ENCODE data around the gene SP140L.

DNA sequence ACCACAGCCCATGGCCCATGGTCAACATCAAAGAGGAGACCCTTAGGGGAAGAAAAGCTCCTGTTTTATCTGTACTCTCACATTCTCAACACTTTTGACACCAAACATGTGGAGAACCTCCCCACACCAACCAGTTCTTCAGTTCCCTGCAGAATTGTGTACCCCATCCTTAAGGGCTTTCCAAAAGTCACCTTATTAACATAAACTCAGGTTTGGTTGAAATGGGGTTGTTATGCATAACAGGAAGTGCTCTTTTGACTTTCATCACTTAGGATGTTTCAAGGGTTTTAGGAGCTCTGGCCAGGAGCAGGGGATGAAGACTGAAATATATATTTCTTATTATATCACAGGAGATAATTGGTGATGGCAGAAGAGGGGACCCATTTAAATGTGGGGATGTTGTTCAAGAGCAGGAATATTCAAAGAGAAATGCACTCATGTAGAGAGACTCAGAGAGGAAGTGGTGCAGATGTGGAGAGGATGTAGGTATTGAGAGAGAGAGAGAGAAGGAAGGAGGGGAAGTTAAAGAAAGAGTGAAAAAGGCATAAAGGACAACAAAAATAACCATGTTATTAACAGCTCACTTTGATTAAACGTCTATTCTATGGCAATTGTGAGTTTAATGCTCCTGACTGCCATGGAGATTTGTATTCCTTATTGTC lies 35.2 kb downstream of the SP140L start:
- TF ChIP-seq, protein P1, sequence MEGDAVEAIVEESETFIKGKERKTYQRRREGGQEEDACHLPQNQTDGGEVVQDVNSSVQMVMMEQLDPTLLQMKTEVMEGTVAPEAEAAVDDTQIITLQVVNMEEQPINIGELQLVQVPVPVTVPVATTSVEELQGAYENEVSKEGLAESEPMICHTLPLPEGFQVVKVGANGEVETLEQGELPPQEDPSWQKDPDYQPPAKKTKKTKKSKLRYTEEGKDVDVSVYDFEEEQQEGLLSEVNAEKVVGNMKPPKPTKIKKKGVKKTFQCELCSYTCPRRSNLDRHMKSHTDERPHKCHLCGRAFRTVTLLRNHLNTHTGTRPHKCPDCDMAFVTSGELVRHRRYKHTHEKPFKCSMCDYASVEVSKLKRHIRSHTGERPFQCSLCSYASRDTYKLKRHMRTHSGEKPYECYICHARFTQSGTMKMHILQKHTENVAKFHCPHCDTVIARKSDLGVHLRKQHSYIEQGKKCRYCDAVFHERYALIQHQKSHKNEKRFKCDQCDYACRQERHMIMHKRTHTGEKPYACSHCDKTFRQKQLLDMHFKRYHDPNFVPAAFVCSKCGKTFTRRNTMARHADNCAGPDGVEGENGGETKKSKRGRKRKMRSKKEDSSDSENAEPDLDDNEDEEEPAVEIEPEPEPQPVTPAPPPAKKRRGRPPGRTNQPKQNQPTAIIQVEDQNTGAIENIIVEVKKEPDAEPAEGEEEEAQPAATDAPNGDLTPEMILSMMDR (IDR thresholded peaks at IDR 0.05), result no peak
- no peak for TF ChIP-seq POLR2A (IDR thresholded peaks at IDR 0.05)

Measured in lower leg skin (tissue), 3 donors.